ENCODE measurements around the gene DUS1L.

DUS1L gene

DNA sequence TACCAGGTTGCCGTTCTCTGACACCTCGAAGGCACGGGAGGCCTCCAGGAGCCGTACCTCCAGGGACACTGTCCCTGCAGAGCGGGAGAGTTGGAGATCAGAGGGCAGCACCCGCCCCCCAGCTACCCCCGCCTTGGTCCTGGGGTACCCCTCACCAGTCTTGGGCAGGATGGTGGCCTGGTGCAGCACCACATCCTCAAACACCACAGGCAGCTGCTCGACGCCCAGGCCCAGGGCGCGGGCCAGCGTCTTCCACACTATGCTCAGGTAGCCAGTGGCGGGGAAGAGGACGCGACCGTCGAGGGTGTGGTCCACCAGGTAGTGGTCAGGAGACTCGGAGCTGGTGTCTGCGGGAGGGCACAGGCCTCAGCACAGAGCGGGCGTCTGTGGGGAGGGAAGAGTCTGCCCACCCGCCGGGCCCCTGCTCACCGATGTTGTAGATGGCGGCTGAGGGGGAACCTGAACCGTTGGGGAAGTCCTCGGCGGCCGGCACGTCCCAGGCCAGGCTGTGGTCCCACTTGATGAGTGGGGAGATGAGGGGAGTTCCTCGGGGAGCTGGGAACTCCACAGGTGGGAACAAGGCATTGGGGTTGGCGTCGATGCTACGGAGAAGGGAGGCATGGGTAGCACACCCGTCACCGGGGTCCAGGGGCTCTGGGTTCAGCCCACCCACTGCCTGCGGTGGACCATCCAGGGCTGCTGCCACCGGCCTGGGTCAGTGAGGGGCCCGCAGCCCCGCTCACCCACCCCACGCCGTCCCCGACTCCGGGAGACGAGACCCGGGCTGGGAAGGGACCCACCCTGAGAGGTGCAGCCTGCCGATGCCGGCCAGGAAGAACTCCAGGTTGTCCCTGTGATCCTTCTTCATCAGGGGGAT, 22.6 kb upstream of the DUS1L start:
- no peak for DNase-seq (ENCODE audit: low read depth)

DNA sequence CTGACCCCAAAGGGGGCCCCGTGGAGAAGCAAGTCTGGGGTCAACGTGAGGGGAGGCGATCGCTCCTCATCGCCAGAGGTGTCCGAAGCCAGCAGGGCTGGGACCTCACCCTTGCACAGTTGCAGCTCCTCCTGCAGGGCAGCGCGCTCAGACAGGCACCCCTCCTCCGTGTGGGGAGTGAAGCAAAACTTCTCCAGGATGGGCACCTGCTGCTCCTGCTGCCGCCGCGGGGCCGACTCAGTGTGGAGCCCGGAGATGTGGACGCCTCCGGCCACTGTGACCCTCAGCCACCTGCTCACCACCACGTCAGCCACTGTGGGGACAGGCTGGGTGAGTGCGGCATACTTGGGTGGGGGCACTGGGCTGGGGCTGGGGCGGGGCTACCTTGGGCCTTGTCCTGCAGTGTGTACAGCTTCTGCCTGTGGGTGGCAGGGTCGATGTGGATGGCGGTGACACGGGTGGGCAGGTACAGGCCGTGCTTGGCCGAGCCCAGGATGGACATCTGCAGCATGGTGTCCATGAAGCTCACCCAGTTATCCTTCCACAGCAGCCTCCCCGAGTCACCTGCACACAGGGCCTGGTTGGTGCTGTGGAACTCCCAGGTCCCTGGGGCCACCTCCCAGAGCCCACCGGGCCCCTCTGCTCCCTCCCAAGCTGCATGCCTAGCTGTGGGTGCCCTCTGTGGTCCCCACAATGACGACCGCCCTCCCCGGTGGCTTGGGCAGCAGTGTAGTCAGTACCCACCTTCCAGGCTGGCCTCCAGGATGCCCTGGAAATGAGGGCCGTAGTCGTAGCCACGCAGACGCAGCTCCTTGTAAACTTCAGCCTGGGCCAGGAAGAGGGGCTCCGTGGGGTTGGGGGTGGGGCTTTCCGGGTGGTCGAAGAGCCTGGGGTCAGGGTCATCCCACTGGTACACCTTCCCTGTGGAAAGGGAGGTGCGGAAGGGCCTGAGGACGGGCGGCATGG, 21.6 kb upstream of the DUS1L start:
- DNase-seq (ENCODE audit: low read depth), result no peak

DNA sequence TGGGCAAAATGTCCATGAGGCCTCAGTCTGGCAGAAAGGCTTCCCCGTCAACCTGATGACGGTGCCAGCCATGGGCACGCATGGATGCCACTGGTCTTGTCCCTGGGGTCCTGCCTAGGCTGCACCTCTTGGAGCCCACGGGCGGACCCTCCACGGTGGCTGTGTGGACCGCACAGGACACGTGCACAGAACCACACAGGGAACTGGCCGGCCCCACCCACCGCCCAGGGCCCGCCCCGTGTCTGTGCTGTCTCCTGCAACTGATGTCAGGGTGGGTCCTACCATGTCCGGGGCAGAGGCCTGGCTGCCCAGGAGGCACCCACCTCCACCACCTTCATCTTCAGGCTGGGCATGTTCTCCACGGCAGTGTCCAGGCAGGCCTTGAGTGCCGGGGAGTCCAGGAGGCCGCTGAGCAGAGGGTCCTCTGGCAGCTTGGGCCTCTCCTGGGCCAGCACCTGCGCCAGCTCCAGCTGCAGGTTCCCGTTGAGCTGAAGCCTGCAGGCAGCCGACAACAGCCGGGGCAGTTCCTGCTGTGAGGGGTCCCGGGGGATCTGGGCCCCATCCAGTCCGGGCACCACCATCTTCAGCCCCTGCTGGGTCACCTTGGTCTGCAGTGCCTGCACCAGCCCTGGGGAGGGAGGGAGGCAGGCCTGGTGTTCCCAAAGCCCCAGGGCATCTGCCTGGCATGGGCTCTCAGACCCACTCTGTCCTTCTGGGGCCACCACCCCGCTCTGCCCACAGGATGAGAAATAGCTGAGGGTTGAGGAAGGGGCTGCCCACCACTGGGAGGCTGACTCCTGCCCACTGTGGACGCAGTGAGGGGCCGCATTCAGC, 20.5 kb upstream of the DUS1L start:
- DNase-seq (ENCODE audit: low read depth), result no peak

GRCh38 chr17:82085031-82085861, 19.6 kb upstream of the DUS1L start:
- DNase-seq (ENCODE audit: low read depth), result no peak

DNA sequence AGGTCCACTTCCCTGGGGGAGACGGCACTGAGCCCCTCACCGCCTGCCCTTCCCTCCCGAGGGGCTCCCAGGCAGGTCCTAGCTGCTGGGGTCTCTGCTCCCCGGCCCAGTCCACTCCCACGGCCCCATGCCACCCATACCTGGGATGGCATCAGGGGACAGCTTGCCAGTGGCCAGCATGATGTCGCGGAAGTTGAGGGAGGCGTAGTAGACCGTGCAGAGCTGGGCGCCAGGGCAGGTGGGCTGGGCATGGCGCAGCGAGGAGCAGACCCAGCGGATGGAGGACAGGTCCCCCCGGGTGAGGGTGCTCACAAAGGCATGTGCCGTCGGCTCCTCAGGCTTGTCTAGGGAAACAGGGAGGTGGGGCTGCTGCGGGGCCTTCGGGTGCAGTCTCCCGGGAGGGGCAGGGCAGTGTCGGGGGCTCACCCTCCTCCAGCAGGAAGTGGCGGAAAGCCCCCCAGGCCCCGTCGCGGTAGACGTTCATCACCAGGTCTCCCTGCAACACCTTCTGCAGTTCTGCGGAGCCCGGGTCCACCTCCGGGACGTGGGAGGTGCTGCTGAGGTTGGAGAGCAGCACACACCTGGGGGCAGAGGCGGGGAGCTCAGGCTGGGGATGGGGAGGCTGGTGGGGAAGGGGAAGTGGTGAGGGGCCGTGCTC, 18.9 kb upstream of the DUS1L start:
- DNase-seq (ENCODE audit: low read depth), result no peak

DNA sequence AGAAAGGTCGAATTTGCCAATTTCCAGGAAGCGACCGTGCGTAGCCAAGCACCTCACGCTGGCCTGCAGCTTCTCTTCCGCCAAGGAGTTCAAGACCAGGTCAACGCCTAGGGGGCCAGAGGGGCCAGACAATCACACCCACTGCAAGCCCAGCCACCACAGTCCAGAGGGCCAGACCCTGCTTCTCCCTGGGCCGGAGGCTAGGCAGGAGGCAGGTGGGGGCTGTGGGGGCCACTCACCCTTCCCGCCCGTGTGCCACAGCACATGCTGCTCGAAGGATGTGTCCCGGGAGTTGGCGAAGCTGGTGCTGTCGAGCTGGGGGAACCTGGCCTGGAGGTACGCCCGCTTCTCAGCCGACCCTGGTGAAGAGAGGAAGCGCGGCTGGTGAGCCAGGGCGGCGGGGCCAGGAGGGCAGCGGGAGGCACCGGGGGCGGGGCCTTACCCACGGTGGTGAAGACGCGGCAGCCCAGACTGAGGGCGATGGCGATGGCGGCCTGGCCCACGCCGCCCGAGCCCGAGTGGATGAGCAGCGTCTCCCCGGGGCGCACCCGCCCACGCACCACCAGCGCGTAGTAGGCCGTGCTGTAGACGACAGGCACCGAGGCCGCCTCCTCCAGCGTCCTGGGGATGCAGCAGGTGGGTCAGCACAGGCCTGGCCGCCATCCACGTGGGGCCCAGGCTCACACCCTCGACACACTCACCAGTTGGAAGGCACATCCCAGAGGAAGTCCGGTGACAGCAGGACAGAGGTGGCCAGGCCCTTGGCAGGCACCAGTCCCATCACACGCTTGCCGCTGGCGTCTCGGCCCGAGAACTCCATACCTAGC, 18.1 kb upstream of the DUS1L start:
- DNase-seq (ENCODE audit: low read depth), result no peak

GRCh38 chr17:82083009-82083408, 17.4 kb upstream of the DUS1L start:
- DNase-seq (ENCODE audit: low read depth), result no peak

GRCh38 chr17:82082456-82082855, 16.9 kb upstream of the DUS1L start:
- no peak for DNase-seq (ENCODE audit: low read depth)

- DNase-seq (ENCODE audit: low read depth), result no peak
Measured at GRCh38 chr17:82081966-82082365, 16.4 kb upstream of the DUS1L start.

DNA sequence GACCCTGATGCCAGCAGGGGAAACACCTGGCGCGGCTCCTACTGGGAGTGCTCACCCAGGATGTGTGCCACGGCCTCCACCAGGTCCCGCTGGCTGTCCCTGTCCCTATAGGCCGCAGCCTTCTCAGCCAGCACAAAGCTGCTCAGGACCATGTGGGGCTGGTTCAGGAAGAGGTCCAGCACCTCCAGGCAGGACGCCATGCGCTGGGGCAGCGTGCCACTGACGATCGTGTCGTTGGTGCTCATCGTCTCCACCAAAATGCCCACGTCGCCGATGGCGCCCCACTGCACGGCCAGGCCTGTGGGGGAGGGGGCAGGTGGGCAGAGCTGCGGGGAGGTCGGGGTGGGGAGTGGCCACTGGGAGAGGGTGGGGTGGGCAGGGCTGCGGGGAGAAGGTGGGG, 15.9 kb upstream of the DUS1L start:
- no peak for DNase-seq (ENCODE audit: low read depth)

DNA sequence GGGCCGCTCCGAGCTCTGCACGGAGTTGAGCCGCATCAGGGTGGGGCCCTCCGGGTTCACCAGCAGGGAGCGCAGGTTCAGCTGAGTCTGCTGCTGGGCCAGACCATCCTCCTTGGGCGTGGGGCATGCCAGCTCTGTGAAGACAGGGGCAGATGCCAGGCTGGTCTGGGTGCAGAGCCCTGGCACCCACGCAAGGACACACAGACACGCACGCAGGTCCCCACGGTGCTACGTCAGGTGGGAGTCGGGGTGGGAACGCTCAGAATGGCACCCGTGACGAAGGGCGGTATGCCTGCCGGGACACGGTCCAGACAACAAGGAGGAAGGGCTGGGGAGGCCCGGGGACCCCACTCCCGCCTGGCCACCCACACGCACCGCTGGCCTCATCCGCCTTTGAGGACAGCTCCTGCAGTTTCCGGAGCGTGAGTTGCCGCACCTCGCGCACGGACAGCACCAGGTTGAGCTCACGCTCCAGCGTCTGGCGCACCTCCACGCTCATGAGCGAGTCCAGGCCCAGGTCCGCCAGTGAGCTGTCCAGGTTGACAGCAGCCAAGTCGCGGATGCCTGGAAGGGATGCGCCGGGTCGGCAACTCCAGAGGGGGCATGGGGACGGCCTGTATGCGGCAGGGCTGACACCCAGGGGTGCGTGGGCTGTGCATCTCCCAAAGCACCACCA, 15.3 kb upstream of the DUS1L start:
- DNase-seq (ENCODE audit: low read depth), result no peak

DNA sequence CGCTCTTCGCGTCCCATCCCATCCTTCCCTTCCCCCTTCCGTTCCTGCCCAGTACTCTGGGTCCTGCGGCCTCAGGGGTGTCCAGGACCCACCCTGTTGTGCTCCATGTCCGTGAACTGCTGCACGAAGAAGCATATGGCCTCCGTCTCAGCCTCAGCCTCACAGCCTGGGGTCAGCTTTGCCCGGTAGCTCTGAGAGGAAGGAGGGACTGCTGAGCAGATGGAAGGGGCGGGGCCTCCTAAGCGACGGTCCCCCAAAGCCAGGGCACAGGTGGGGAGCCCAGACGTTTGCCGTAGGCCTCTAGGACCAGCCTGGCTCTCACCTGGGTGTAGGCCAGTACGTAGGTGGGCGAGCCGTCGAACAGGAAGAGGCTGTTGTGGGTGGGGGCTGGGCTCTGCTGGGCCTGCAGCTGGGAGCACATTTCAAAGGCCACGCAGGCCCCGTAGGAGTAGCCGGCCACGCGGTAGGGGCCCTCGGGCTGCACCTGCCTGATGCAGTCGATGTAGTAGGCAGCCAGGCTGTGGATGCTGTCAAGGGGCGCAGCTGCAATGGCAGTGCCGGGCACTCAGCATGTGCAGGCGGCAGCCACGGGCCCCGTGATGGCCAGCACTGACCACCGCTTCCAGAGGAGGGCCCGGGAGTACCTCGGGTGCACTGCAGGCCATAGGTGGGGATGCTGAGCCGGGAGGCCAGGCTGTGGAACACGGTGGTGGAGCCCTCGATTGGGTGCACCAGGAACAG, 14.6 kb upstream of the DUS1L start:
- no peak for DNase-seq (ENCODE audit: low read depth)

GRCh38 chr17:82079001-82079677, 13.5 kb upstream of the DUS1L start:
- DNase-seq (ENCODE audit: low read depth), result no peak

- no peak for DNase-seq (ENCODE audit: low read depth)
Measured at GRCh38 chr17:82078433-82078832, 12.8 kb upstream of the DUS1L start.

GRCh38 chr17:82077617-82078358, 12.2 kb upstream of the DUS1L start:
- no peak for DNase-seq (ENCODE audit: low read depth)

- no peak for DNase-seq (ENCODE audit: low read depth)
Measured at GRCh38 chr17:82076785-82077591, 11.4 kb upstream of the DUS1L start.

Data from HS-5 (cell line).